ENCODE results near the gene FAM25G. TPM values are rescaled to one million over a fixed set of nuclear protein-coding genes. Genes with fewer than 3 reads are reported as not detected.
"Not testable (repeated sequence)": the region's sequence is repeated elsewhere in the genome, so short reads cannot be mapped to it uniquely, and the experiment has no call there.

FAM25G gene
- total RNA-seq, 2 experiments from 2014 or later: not detected

GRCh38 chr10:47484786-47485185 is 6.7 kb downstream of the FAM25G start:
- BruUV-seq (replicated peaks); CTCF ChIA-PET (ENCODE audit: unreplicated experiment): not testable (repeated sequence)

GRCh38 chr10:47483923-47484322 is 7.6 kb downstream of the FAM25G start, which contains the start of gene ANXA8:
Gene ANXA8, minus strand, starts transcription at chr10:47484115. Its CDS starts 182 bp downstream, at chr10:47483933.
- H3K9me2 ChIP-seq (ENCODE audit: insufficient read depth, low read length); H4K20me1 ChIP-seq (ENCODE audit: insufficient read depth, low read length); CTCF ChIA-PET (ENCODE audit: unreplicated experiment); POLR2A ChIA-PET; H3K4me1 ChIP-seq (ENCODE audit: insufficient read depth, low read length, poor library complexity, severe bottlenecking); intact Hi-C loops (cut with micrococcal nuclease; ENCODE audit: unreplicated experiment); H3K36me3 ChIP-seq (ENCODE audit: insufficient read depth, low read length); DNase-seq (ENCODE audit: low spot score); H3K79me2 ChIP-seq (ENCODE audit: insufficient read depth, low read depth, low read length); H3K9me3 ChIP-seq (ENCODE audit: low read length); H3K4me3 ChIP-seq (ENCODE audit: low read depth, low read length, poor library complexity, severe bottlenecking); H3K4me2 ChIP-seq (ENCODE audit: low read length); BruUV-seq (replicated peaks); H3K27ac ChIP-seq (ENCODE audit: low read depth, low read length, poor library complexity, severe bottlenecking); H2AFZ ChIP-seq (ENCODE audit: low read length): not testable (repeated sequence)

More at GRCh38 chr10:47484786-47485185, 6.7 kb downstream of the FAM25G start:
- H4K20me1 ChIP-seq (ENCODE audit: insufficient read depth, low read length); intact Hi-C loops (cut with micrococcal nuclease; ENCODE audit: unreplicated experiment); H3K9me3 ChIP-seq (ENCODE audit: low read length); POLR2A ChIA-PET; H3K4me1 ChIP-seq (ENCODE audit: insufficient read depth, low read length, poor library complexity, severe bottlenecking); H2AFZ ChIP-seq (ENCODE audit: low read length); H3K4me3 ChIP-seq (ENCODE audit: low read depth, low read length, poor library complexity, severe bottlenecking); H3K79me2 ChIP-seq (ENCODE audit: insufficient read depth, low read depth, low read length); H3K9me2 ChIP-seq (ENCODE audit: insufficient read depth, low read length); H3K27ac ChIP-seq (ENCODE audit: low read depth, low read length, poor library complexity, severe bottlenecking); H3K36me3 ChIP-seq (ENCODE audit: insufficient read depth, low read length); H3K4me2 ChIP-seq (ENCODE audit: low read length); DNase-seq (ENCODE audit: low spot score): not testable (repeated sequence)

DNA sequence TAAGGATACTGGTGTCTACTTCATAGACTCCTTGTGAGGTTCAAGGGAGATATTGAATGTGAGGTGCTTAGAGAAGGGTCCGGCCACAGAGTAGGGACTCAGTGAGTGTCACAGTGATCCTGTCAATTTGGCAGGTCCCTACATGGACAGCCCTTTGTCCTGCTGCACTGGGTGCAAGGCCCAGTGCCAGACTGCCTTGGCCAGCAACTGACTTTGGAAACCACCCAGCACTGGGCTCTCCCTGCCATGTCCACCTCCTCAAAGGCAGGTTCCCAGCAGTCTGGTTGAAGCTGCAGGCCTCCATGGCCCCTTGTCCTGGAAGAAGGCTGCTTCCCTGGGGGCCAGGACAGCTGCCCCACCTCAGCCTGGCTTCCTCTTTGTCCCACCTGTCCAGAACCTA is 9.1 kb downstream of the FAM25G start:
- H3K36me3 ChIP-seq (ENCODE audit: insufficient read depth, low read length); H3K27ac ChIP-seq (ENCODE audit: low read depth, low read length, poor library complexity, severe bottlenecking); POLR2A ChIA-PET; H3K4me1 ChIP-seq (ENCODE audit: insufficient read depth, low read length, poor library complexity, severe bottlenecking); H3K9me3 ChIP-seq (ENCODE audit: low read length); CTCF ChIA-PET (ENCODE audit: unreplicated experiment); H4K20me1 ChIP-seq (ENCODE audit: insufficient read depth, low read length); BruUV-seq (replicated peaks); H3K79me2 ChIP-seq (ENCODE audit: insufficient read depth, low read depth, low read length); H3K9me2 ChIP-seq (ENCODE audit: insufficient read depth, low read length); DNase-seq (ENCODE audit: low spot score); H2AFZ ChIP-seq (ENCODE audit: low read length); H3K4me2 ChIP-seq (ENCODE audit: low read length); H3K4me3 ChIP-seq (ENCODE audit: low read depth, low read length, poor library complexity, severe bottlenecking); intact Hi-C loops (cut with micrococcal nuclease; ENCODE audit: unreplicated experiment): not testable (repeated sequence)

DNA sequence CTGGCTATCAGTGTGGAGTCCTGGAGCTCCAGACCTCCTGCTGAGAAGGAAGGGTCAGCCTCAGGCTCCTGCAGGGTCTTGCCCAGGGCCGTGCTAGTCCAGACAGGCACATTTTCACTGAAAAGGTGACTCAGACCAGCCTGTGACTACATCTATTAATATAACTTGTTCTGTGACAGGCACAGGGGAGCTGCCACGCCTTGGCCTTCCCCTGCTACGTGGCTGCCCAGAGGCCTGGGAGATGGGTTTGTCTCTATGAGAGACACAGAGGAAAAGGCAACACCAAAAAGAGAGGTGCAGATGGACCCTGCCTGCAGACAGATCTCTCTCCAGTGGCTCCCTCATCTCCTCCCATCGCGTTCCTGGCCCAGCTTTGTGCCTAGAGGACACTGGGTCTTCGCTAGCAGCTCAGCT is 9.7 kb downstream of the FAM25G start:
- H3K79me2 ChIP-seq (ENCODE audit: insufficient read depth, low read depth, low read length); H3K36me3 ChIP-seq (ENCODE audit: insufficient read depth, low read length); DNase-seq (ENCODE audit: low spot score); POLR2A ChIA-PET; H2AFZ ChIP-seq (ENCODE audit: low read length); H3K9me3 ChIP-seq (ENCODE audit: low read length); H3K4me1 ChIP-seq (ENCODE audit: insufficient read depth, low read length, poor library complexity, severe bottlenecking); H3K9me2 ChIP-seq (ENCODE audit: insufficient read depth, low read length); BruUV-seq (replicated peaks); H4K20me1 ChIP-seq (ENCODE audit: insufficient read depth, low read length); H3K4me2 ChIP-seq (ENCODE audit: low read length); H3K4me3 ChIP-seq (ENCODE audit: low read depth, low read length, poor library complexity, severe bottlenecking); H3K27ac ChIP-seq (ENCODE audit: low read depth, low read length, poor library complexity, severe bottlenecking); intact Hi-C loops (cut with micrococcal nuclease; ENCODE audit: unreplicated experiment); CTCF ChIA-PET (ENCODE audit: unreplicated experiment): not testable (repeated sequence)

- H3K9me2 ChIP-seq (ENCODE audit: insufficient read depth, low read length); H3K4me2 ChIP-seq (ENCODE audit: low read length); H3K79me2 ChIP-seq (ENCODE audit: insufficient read depth, low read depth, low read length); CTCF ChIA-PET (ENCODE audit: unreplicated experiment); H3K27ac ChIP-seq (ENCODE audit: low read depth, low read length, poor library complexity, severe bottlenecking); intact Hi-C loops (cut with micrococcal nuclease; ENCODE audit: unreplicated experiment); H3K36me3 ChIP-seq (ENCODE audit: insufficient read depth, low read length); H3K4me1 ChIP-seq (ENCODE audit: insufficient read depth, low read length, poor library complexity, severe bottlenecking); DNase-seq (ENCODE audit: low spot score); BruUV-seq (replicated peaks); H2AFZ ChIP-seq (ENCODE audit: low read length); H4K20me1 ChIP-seq (ENCODE audit: insufficient read depth, low read length); H3K4me3 ChIP-seq (ENCODE audit: low read depth, low read length, poor library complexity, severe bottlenecking); H3K9me3 ChIP-seq (ENCODE audit: low read length); POLR2A ChIA-PET: not testable (repeated sequence)
Measured at GRCh38 chr10:47481182-47481766, 10.2 kb downstream of the FAM25G start.

DNA sequence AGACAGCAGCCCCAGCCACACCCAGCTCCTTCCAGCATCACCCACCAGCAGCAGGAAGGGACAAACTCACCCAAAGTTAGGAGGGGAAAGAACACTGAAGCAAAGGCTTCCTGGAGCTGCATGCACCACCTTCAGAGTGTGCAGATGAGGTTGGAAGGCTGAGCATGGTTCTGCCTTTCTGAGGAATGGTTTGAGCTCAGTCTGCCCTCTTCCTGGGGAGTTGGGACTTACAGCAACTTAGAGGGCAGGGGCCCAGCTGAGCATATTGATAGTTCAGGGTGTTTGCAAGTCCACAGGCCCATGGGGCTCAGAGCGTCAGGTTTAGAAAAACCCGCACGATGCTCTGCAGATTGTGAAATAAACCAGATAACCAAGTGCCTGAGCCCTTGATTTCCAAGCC is 11.4 kb downstream of the FAM25G start:
- H3K4me1 ChIP-seq (ENCODE audit: insufficient read depth, low read length, poor library complexity, severe bottlenecking); H2AFZ ChIP-seq (ENCODE audit: low read length); CTCF ChIA-PET (ENCODE audit: unreplicated experiment); H3K27ac ChIP-seq (ENCODE audit: low read depth, low read length, poor library complexity, severe bottlenecking); H3K4me3 ChIP-seq (ENCODE audit: low read depth, low read length, poor library complexity, severe bottlenecking); H3K9me2 ChIP-seq (ENCODE audit: insufficient read depth, low read length); H3K79me2 ChIP-seq (ENCODE audit: insufficient read depth, low read depth, low read length); intact Hi-C loops (cut with micrococcal nuclease; ENCODE audit: unreplicated experiment); DNase-seq (ENCODE audit: low spot score); BruUV-seq (replicated peaks); POLR2A ChIA-PET; H3K4me2 ChIP-seq (ENCODE audit: low read length); H4K20me1 ChIP-seq (ENCODE audit: insufficient read depth, low read length); H3K9me3 ChIP-seq (ENCODE audit: low read length); H3K36me3 ChIP-seq (ENCODE audit: insufficient read depth, low read length): not testable (repeated sequence)

- BruUV-seq (replicated peaks); H4K20me1 ChIP-seq (ENCODE audit: insufficient read depth, low read length); DNase-seq (ENCODE audit: low spot score); H2AFZ ChIP-seq (ENCODE audit: low read length); H3K4me2 ChIP-seq (ENCODE audit: low read length); intact Hi-C loops (cut with micrococcal nuclease; ENCODE audit: unreplicated experiment); H3K4me3 ChIP-seq (ENCODE audit: low read depth, low read length, poor library complexity, severe bottlenecking); H3K36me3 ChIP-seq (ENCODE audit: insufficient read depth, low read length); H3K4me1 ChIP-seq (ENCODE audit: insufficient read depth, low read length, poor library complexity, severe bottlenecking); POLR2A ChIA-PET; H3K9me2 ChIP-seq (ENCODE audit: insufficient read depth, low read length); H3K27ac ChIP-seq (ENCODE audit: low read depth, low read length, poor library complexity, severe bottlenecking); CTCF ChIA-PET (ENCODE audit: unreplicated experiment); H3K9me3 ChIP-seq (ENCODE audit: low read length); H3K79me2 ChIP-seq (ENCODE audit: insufficient read depth, low read depth, low read length): not testable (repeated sequence)
Measured at GRCh38 chr10:47478114-47478513, 13.4 kb downstream of the FAM25G start.
